PC-9 (cell line): ENCODE results near the gene SH3GL3.

Experiments
- CTCF ChIP-seq: fragments of 200-600 bp; sonication (generic); conservative IDR thresholded peaks from 2 replicates; pipeline ENCODE4 v1.6.1; 2017; ENCODE audit warnings: mixed run types, antibody characterized with exemption, mild to moderate bottlenecking, moderate library complexity
- EZH2 ChIP-seq: fragments of 200-600 bp; sonication (generic); IDR thresholded peaks from 2 replicates; pipeline ENCODE4 v1.8.0; 2017; ENCODE audit warnings: antibody characterized with exemption, low read depth

GRCh38 chr15:83457149-83457548, 10.0 kb downstream of the SH3GL3 start:
- no peak for TF ChIP-seq CTCF
- no peak for TF ChIP-seq EZH2
